Effector memory CD8-positive, alpha-beta T cell (primary cell): Measurements from ENCODE around the gene PIP5K1B.
A peak's percentile ranks its signal among the peaks of the same experiment; 100 is the strongest.
"Not testable (repeated sequence)": the region's sequence is repeated elsewhere in the genome, so short reads cannot be mapped to it uniquely, and the experiment has no call there.

ENCODE experiments used
- ATAC-seq: fragments of 150-1000 bp; cut with Tn5 transposase; replicated peaks from 2 replicates; pipeline ENCODE4 v1.10.0; 2021; ENCODE audit warnings: mild to moderate bottlenecking, moderate library complexity
- DNase-seq, 3 experiments: peaks; one replicate each; pipeline ENCODE4 v3.0.0; 2021
- H3K27ac Mint-ChIP-seq, 2 donors: one replicate each; pipeline ENCODE4 v1.8.0; 2022; ENCODE audit warnings: mild to moderate bottlenecking in 2 of 2, mixed read lengths in 2 of 2, moderate library complexity in 2 of 2
- H3K27me3 Mint-ChIP-seq, 2 donors: one replicate each; pipeline ENCODE4 v1.8.0; 2022; ENCODE audit warnings: mixed read lengths in 2 of 2
- H3K36me3 Mint-ChIP-seq: one replicate; pipeline ENCODE4 v1.8.0; 2022; ENCODE audit warnings: mild to moderate bottlenecking, moderate library complexity, mixed read lengths; ENCODE audit not compliant: insufficient read depth
- H3K4me1 Mint-ChIP-seq, 2 donors: one replicate each; pipeline ENCODE4 v1.8.0; 2022; ENCODE audit warnings: low read depth in 2 of 2, mixed read lengths in 2 of 2
- H3K4me3 Mint-ChIP-seq, 2 donors: one replicate each; pipeline ENCODE4 v1.8.0; 2022; ENCODE audit warnings: mild to moderate bottlenecking in 2 of 2, mixed read lengths in 2 of 2, moderate library complexity in 2 of 2
- H3K9me3 Mint-ChIP-seq, 2 donors: one replicate each; pipeline ENCODE4 v1.8.0; 2022; ENCODE audit warnings: mixed read lengths in 2 of 2

The PIP5K1B gene

DNA sequence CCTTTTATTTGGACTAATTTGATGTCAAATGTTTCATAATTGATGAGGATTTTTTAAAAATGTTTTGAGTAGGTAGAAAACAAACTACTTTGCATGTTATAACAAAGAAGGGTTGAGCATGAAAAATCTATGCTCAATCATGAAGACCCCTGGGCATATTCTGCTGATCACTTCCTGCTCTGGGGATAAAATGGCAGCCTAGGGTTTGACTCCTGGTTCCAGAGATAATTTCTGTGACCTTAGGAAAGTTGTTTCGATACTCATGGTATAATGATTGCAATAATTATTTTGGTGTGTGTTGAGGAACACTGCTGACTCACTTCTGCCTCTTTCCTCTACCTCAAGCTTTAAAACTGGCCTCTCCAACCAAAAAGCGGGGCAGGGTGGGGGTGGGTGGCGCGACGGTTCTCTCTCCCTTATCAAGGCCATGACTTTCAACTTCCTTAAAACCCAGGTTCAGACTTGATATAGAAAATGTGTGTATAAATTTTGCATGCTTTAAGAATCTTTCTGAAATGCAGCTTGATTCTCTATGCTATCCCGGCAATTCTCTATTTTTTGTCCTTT is 6.0 kb upstream of the PIP5K1B start:
- Mint-ChIP-seq H3K27me3 (peaks cover 52 to 77% of the 10 kb centered on the region in 2 donors), H3K36me3 (no peaks in the 10 kb centered on the region)
- no peak for ATAC-seq

DNA sequence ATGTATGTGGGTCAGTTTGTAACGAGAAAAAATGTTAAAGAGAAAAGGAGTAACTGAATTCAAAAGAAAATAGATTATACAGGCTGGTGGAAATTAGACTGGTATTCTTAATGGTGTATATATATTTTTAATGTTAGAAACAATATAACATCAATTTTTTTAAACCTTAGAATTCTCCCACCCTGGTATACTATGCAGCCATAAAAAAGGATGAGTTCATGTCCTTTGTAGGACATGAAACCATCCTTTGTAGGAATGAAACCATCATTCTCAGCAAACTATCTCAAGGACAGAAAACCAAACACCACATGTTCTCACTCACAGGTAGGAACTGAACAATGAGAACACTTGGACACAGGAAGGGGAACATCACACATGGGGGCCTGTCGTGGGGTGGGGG is 5.4 kb upstream of the PIP5K1B start:
- not testable (repeated sequence) for H3K36me3 Mint-ChIP-seq, H3K4me3 Mint-ChIP-seq, H3K9me3 Mint-ChIP-seq, ATAC-seq, H3K4me1 Mint-ChIP-seq, H3K27ac Mint-ChIP-seq, DNase-seq
- peaks cover 58 to 78% of the 10 kb centered on the region in 2 donors for H3K27me3 Mint-ChIP-seq

More for the DNA sequence above, 6.0 kb upstream of the PIP5K1B start:
- H3K27ac Mint-ChIP-seq, result no peak overlapping the region
- no peaks in the 10 kb centered on the region for H3K4me1 Mint-ChIP-seq
- no peaks in the 10 kb centered on the region for H3K9me3 Mint-ChIP-seq
- H3K4me3 Mint-ChIP-seq, result no peak overlapping the region
- no peak for DNase-seq

DNA sequence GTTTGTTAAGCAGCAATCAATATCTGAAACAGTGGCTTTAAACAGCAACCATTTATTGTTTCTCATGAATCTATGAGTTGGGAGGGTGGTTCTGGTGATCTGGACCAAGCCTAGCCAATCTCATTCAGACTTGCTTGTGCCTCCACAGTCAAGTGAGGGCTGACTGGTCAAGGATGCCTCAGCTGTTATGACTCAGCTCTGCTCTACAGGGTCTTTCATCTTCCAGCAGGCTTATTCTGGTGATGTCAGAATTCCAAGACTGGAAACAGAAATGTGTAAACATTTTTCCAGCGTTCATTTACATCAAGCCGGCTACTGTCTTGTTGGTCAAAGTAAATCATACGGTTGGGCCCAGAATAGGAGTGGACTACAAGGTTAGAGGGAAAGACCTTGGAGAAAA is 2.5 kb upstream of the PIP5K1B start:
- H3K4me3 Mint-ChIP-seq, result no peak overlapping the region

DNA sequence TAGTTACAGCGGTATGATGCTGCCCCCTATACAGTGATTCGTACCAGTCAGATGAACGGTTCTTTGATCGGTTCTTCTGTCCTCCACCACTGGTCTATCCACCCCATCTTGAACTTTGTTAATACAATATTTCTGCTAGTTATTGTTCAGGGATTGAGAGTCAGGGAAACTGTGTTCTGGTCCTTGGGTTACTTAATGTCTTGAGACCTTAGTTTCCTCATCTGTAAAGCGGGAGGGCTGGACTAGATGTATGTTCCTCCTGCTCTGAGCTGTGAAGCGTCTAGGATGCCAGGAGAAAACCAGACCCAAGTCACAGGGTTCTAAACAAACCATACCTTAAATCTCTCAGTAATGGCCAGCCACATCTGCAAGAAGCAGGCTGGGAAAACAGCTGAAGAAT is 1.4 kb upstream of the PIP5K1B start:
- Mint-ChIP-seq H3K9me3 (no peaks in the 10 kb centered on the region), H3K27ac (no peak overlapping the region), H3K27me3 (peaks cover 75 to 78% of the 10 kb centered on the region in 2 donors), H3K4me3 (no peak overlapping the region), H3K4me1 (peaks cover 4 to 6% of the 10 kb centered on the region in 2 donors), H3K36me3 (no peaks in the 10 kb centered on the region)
- DNase-seq, result no peak
- no peak for ATAC-seq

More for the DNA sequence above, 2.5 kb upstream of the PIP5K1B start:
- DNase-seq (no peak), ATAC-seq (no peak)
- Mint-ChIP-seq H3K36me3 (no peaks in the 10 kb centered on the region), H3K27ac (no peak overlapping the region), H3K27me3 (peaks cover 78 to 81% of the 10 kb centered on the region in 2 donors), H3K9me3 (no peaks in the 10 kb centered on the region), H3K4me1 (peaks cover 4 to 6% of the 10 kb centered on the region in 2 donors)

DNA sequence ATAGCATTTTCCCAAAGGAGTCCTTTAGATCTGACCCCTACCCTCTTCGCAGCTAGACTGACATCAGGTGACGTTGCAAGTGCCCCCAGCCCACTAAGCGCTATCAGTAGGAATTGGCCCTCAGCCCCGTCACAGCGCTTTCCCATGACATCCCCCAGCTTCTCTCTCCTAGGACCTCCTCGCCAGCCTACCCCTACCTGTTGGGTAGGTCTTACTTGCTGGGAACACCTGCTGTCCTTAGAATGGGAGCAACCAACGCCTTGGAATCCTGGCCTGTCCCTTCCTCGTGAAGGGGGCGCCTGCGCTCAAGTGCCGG is 584 bp upstream of the PIP5K1B start:
- DNase-seq (no peak), ATAC-seq (no peak)
- H3K27ac Mint-ChIP-seq, result no peak overlapping the region
- H3K27me3 Mint-ChIP-seq, result peaks cover 79 to 81% of the 10 kb centered on the region in 2 donors
- peaks cover 4 to 6% of the 10 kb centered on the region in 2 donors for H3K4me1 Mint-ChIP-seq
- no peaks in the 10 kb centered on the region for H3K9me3 Mint-ChIP-seq
- H3K4me3 Mint-ChIP-seq, result no peak overlapping the region
- no peaks in the 10 kb centered on the region for H3K36me3 Mint-ChIP-seq

DNA sequence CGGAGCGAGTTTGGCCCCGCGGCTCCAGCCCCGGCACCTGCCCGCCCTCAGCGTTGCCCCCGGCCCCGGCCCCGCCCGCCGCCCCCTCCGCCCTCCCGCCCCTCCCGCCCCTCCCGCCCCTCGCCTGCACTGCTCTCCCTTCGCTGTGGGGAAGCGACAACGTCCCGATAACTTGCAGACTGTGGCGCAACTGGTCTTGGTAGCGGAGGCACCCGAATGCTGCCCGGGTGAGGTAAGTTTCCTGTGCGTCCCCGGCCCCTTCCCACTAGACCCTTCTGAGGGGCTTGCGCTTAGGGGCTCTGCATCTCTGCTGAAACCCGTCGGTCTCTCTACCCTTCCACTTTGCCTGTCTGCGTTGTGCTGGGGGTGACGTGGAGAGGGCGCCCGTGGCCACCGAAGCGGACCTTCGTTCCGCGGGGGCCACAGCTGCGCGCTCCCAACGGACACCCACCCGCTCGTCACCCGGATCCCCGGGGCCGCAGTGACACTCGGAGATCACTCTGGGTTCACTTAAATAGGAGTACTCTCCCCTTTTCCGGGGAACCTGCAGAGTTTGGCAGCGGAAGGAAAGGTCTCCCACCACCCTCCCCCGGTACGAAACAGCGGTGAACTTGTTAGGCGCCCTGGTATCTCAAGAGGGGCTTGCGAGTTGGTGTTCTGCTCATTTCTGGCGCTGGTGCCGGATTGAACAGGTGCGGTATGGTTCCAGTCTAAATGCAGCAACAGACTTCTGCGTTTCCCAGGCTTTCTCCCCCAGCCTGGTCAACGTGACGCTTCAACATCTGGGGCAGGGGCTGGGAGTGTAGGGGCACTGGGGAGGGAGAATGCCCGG is 707 bp downstream of the PIP5K1B start:
- Mint-ChIP-seq H3K27ac (no peak overlapping the region), H3K4me1 (peaks cover 4 to 6% of the 10 kb centered on the region in 2 donors), H3K4me3 (peak overlapping the region; percentile 67 to 74), H3K36me3 (no peaks in the 10 kb centered on the region), H3K27me3 (peaks cover 76 to 85% of the 10 kb centered on the region in 2 donors), H3K9me3 (no peaks in the 10 kb centered on the region)
- DNase-seq (no peak), ATAC-seq (no peak)

DNA sequence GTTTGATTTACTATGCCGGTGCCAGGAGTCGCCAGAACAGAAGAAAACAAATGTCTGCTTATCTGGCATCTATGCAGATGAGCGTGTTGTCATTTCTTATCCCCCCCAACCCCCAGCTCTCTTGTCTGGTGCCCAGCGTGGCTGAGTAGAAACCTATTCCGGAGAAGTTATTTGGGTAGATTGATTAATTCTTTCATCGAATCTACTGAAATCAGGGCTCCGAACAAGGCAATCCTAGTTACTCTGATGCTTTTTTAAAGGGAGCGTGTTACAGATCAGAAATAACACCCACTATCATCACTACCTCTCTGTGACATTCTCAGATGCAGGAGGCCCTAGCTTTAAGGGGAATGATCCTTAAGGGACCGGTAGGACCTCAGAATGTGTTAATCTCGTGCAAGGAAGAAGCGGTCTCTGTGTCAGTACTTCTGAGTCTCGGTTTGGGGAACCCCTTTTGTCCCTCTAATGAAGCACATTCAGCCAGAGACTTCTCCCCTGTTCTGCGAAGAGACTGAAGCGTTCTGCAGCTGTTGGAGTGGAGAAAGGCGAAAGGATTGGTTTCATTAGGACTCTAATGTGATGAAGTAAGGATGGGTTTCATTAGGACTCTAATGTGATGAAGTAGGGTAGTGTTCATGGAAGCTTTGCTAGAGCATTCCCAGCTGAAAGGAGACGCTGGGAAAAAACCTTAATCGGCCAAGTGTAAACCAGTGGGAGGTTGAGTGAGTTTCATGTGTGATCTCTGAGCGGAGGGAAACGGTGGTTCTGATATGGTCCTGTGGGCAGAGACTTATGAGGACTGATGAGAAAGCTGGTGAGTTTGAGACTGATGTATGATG is 1.5 kb downstream of the PIP5K1B start:
- ATAC-seq, result no peak
- Mint-ChIP-seq H3K36me3 (no peaks in the 10 kb centered on the region), H3K4me3 (peak overlapping the region; percentile 67 to 74), H3K9me3 (no peaks in the 10 kb centered on the region), H3K27ac (no peak overlapping the region), H3K4me1 (peaks cover 4 to 6% of the 10 kb centered on the region in 2 donors), H3K27me3 (peaks cover 72 to 82% of the 10 kb centered on the region in 2 donors)
- no peak for DNase-seq

DNA sequence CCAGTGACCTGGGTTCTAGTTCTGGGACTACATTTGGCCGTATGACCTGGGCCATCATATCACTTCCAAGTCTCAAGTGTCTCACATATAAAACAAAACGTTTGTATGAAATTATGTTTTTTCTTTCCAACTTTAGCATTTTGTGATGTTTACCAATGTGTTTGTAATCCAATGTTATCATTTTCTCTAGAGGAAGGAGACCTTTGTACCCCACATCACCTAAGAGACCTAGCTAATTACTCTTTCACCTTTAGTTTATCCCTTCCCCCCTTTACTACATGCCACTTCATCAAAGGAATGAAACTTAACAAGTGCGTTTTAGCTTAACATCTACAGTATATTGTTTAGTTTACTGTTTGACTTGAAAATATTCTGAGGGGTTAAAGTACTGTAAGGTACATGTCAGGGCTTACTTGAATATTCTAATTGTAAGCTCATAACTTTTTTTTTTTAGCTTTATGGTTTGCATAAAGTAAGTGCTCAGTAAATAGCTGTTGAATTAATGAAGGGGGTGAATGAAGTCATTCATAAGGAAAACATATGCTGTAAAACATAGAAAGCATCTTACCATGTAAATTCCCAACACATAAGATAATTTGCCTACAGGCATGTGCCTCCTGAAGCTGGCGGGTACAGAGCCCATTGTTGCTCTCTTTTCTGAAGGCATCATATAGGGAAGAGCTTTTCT is 2.9 kb downstream of the PIP5K1B start:
- Mint-ChIP-seq H3K4me3 (no peak overlapping the region), H3K36me3 (no peaks in the 10 kb centered on the region), H3K27me3 (peaks cover 72 to 84% of the 10 kb centered on the region in 2 donors), H3K9me3 (no peaks in the 10 kb centered on the region), H3K27ac (no peak overlapping the region), H3K4me1 (peaks cover 4 to 6% of the 10 kb centered on the region in 2 donors)
- DNase-seq (no peak), ATAC-seq (no peak)

DNA sequence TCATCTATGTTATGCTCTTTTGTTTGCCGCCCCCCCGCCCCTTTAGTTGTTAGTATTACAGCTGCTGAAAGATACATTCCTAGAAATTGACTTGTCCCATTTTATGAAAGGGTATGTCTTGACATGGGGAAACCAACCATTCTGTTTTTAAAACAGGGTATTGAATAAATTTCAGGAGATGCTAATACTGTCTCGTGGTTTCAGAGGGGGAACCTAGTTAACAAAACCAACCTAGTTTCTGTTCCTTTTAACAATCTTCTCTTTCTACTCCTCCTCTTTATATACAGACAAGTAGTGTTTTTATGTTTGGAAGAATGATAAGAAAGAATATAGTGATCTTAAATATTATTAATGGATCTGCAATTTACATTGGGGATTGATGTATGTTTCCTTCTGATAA is 3.5 kb downstream of the PIP5K1B start:
- Mint-ChIP-seq H3K36me3 (no peaks in the 10 kb centered on the region), H3K27ac (no peak overlapping the region), H3K4me1 (peaks cover 4 to 6% of the 10 kb centered on the region in 2 donors), H3K4me3 (no peak overlapping the region), H3K27me3 (peaks cover 75 to 84% of the 10 kb centered on the region in 2 donors), H3K9me3 (no peaks in the 10 kb centered on the region)
- DNase-seq (no peak), ATAC-seq (no peak)

DNA sequence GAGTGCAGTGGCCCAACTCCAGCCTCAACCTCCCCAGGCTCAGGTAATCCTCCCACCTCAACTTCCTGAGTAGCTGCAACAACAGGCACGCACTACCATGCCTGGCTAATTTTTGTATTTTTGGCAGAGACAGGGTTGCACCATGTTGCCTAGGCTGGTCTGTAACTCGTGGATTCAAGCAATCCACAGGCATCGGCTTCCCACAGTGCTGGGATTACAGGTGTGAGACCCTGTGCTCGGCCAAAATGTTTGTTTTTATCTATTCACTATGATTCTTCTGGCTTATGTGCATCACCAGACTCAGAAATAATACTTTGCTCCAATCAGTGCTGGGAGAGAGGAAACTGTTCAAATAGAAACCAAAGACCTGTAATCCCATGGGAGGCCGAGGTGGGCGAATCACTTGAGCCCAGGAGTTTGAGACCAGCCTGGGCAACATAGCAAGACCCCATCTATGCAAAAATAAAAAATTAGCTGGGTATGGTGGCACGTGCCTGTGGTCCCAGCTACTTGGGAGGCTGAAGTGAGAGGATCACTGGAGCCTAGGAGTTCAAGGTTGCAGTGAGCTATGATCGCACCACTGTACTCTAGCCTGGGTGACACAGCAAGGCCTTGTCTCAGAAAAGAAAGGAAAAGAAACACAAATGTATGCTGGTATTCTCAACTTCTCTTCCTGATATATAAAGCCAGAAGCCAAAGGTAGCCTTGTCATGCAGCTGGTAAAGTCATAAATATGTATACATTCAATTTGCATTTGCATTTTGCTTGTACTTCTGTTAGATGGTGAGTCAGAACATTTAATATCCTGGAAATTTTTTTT is 4.5 kb downstream of the PIP5K1B start:
- H3K36me3 Mint-ChIP-seq, result no peaks in the 10 kb centered on the region
- H3K4me1 Mint-ChIP-seq, result peaks cover 4 to 5% of the 10 kb centered on the region in 2 donors
- no peak overlapping the region for H3K27ac Mint-ChIP-seq
- no peak overlapping the region for H3K4me3 Mint-ChIP-seq
- H3K9me3 Mint-ChIP-seq, result no peaks in the 10 kb centered on the region
- H3K27me3 Mint-ChIP-seq, result peaks cover 70 to 84% of the 10 kb centered on the region in 2 donors
- no peak for DNase-seq
- no peak for ATAC-seq

DNA sequence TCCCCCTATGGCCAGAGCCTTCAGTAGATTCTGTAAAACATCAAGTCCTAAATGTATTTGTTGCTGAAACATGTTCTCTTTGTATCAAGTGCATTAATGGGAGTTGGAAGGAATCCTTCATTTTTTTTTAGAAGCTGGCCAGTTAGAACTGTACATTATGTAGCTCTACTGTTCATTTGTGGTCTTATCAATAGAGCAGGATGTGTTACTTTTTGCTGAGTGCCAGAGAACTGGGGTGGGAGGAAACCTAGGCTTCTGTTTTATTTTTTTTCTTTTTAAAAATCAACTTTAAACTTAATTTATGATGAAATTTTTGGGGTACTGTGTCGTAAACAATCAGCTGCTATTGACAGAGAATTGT is 5.1 kb downstream of the PIP5K1B start:
- Mint-ChIP-seq H3K27ac (no peak overlapping the region), H3K27me3 (peaks cover 73 to 86% of the 10 kb centered on the region in 2 donors), H3K4me3 (no peak overlapping the region), H3K9me3 (no peaks in the 10 kb centered on the region), H3K36me3 (no peaks in the 10 kb centered on the region), H3K4me1 (peaks cover 4% of the 10 kb centered on the region in 2 donors)
- DNase-seq, result no peak
- no peak for ATAC-seq

DNA sequence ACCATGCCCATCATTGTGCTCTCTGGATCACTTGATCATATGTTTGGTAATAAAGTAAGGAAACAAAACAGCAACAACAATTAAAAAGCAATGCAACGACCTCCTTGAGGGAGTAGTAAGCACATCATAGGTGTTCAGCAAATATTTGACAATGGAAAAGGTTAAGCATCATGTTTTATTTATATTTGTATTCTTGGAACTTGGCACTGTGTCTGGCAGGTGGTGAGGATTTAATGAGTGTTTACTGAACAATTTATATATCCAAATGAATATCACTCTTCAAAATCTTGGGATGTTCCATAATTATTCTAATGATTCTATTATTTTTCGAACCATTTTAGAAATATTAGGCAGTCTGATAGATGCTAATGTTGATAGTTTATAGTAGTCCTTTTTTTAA is 6.2 kb downstream of the PIP5K1B start:
- peaks cover 75 to 85% of the 10 kb centered on the region in 2 donors for H3K27me3 Mint-ChIP-seq
- H3K4me3 Mint-ChIP-seq, result no peak overlapping the region
- no peak for DNase-seq
- no peaks in the 10 kb centered on the region for H3K4me1 Mint-ChIP-seq
- ATAC-seq, result no peak
- H3K27ac Mint-ChIP-seq, result no peak overlapping the region
- no peaks in the 10 kb centered on the region for H3K36me3 Mint-ChIP-seq
- no peaks in the 10 kb centered on the region for H3K9me3 Mint-ChIP-seq
